AG04449 (cell line): ENCODE measurements around the gene TBC1D19.
"Not testable (repeated sequence)": the region's sequence is repeated elsewhere in the genome, so short reads cannot be mapped to it uniquely, and the experiment has no call there.

Source experiments
- CTCF ChIA-PET: fragments of 350-600 bp; formaldehyde crosslinking; extraction: SDS; loops from one replicate; lab custom pipeline; 2021; ENCODE audit warnings: antibody characterized with exemption; lab: Yijun Ruan, JAX
- POLR2A ChIA-PET: fragments of 400-600, 350-600 bp; formaldehyde crosslinking; extraction: SDS; loops from one replicate; lab custom pipeline; 2020; ENCODE audit warnings: antibody characterized with exemption, inconsistent platforms; lab: Yijun Ruan, JAX
- DNase-seq: peaks from one replicate; pipeline ENCODE4 v3.0.0-alpha.2; 2010; ENCODE audit warnings: low read depth, low spot score
- H3K4me3 ChIP-seq: 2 replicates; pipeline ENCODE4 v1.5.1; 2011; ENCODE audit warnings: low read depth, mild to moderate bottlenecking, control low read depth, low read length
- CTCF ChIP-seq: IDR thresholded peaks from one replicate; pipeline ENCODE4 v1.5.1; 2011; ENCODE audit warnings: mild to moderate bottlenecking, moderate library complexity, low read length, control low read depth, inconsistent platforms; ENCODE audit not compliant: insufficient read depth; ENCODE audit errors: missing control alignments

TBC1D19 gene

DNA sequence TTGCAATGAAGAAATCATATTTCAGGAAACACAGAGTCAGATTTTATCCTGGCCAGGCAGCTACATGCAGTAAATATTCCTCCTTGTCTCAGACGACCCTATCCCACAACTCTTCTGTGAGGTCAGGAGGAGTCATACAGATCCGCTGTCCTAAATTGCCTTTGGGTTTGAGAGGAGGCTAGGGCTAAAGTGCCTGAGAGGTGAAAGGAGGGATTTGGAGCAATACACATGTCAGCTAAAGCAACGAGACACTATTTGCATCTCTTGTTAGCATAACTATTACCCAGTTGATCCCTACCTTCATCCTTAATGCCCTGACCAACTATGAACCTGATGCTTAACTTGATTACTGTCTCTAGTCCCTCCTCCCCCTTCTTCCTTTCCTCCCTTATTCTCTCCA lies 98.6 kb downstream of the TBC1D19 start:
- ChIA-PET POLR2A (no interaction called here), CTCF (no interaction called here)
- no peak overlapping the region for H3K4me3 ChIP-seq
- TF ChIP-seq CTCF, result no peak
- no peak for DNase-seq

GRCh38 chr4:26685250-26685649 lies 101.4 kb downstream of the TBC1D19 start:
- no peak for DNase-seq
- no peak for TF ChIP-seq CTCF
- POLR2A ChIA-PET, result no interaction called here
- no peak overlapping the region for H3K4me3 ChIP-seq
- CTCF ChIA-PET, result interaction anchor here (1.3 kb wide), 1 partner anchor 10 kb away, joined by 3 read pairs; no protein-coding TSS in a partner anchor

DNA sequence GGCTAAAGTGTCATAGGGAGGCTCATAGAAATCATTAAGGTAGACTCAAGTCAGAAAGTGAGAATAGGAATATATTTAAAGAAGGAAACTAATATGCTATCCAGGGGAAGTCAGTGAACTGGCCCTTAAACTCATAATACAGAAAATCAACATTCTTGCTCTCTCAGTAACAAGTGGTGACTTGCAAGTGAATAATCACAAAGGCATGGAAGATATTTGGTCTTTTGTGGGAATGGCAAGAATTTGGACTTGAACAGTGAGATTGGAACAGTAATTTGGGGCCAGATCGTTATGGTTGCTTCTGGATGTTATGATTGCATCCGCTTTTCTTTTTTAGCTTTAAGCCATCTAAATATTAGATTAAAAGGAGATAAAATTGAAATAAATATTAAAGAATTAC lies 103.8 kb downstream of the TBC1D19 start:
- ChIA-PET POLR2A (no interaction called here), CTCF (interaction anchor here (1.0 kb wide), 2 partner anchors 24 to 228 kb away, joined by 4 to 5 read pairs; no protein-coding TSS in a partner anchor)
- no peak overlapping the region for H3K4me3 ChIP-seq
- no peak for TF ChIP-seq CTCF
- DNase-seq, result peak; percentile 82

- no peak for TF ChIP-seq CTCF
- DNase-seq, result no peak
- ChIA-PET CTCF (no interaction called here), POLR2A (no interaction called here)
- H3K4me3 ChIP-seq, result no peak overlapping the region
Observed at GRCh38 chr4:26690506-26690905, 106.6 kb downstream of the TBC1D19 start.

- no peak for TF ChIP-seq CTCF
- POLR2A ChIA-PET, result no interaction called here
- no peak overlapping the region for H3K4me3 ChIP-seq
- CTCF ChIA-PET, result interaction anchor here (1.0 to 1.3 kb wide), 2 partner anchors 24 to 234 kb away, joined by 3 read pairs; no protein-coding TSS in a partner anchor
- no peak for DNase-seq
Observed at GRCh38 chr4:26692014-26692726, 108.3 kb downstream of the TBC1D19 start.

GRCh38 chr4:26694131-26694530 lies 110.2 kb downstream of the TBC1D19 start:
- H3K4me3 ChIP-seq, DNase-seq, POLR2A ChIA-PET, CTCF ChIA-PET: not testable (repeated sequence)

DNA sequence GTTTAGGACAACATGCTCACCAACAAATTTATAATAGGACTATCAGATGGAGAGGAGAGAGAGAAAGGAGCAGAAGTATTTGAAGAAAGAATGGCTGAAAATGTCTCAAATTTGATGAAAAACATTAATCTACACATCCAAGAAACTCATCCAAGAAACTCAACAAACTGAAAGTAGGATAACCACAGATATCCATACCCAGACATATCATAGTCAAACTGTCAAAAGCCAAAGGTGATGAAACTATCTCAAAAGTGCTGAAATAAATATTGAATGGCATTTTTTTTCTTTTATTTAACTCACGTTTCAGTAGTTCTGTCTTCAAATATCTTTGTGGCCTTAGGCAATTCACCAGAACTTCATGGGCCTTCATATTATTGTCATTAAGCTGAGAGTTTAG lies 116.2 kb downstream of the TBC1D19 start:
- CTCF ChIA-PET, result no interaction called here
- TF ChIP-seq CTCF, result no peak
- no peak for DNase-seq

More for the DNA sequence above, 116.2 kb downstream of the TBC1D19 start:
- POLR2A ChIA-PET, result no interaction called here
- no peak overlapping the region for H3K4me3 ChIP-seq
